ENCODE measurements around the gene NDUFS6. TPM values are rescaled to one million over a fixed set of nuclear protein-coding genes. Genes with fewer than 3 reads are reported as not detected.

Gene NDUFS6
- total RNA-seq, 1 donor from 2014 or later = 37.6 TPM

GRCh38 chr5:1864896-1865440 lies 63.8 kb downstream of the NDUFS6 start:
- H3K4me3 ChIP-seq (ENCODE audit: insufficient read depth, low read depth, low read length) = no peak overlapping the region
- no peaks in the 10 kb centered on the region for H3K79me2 ChIP-seq (ENCODE audit: insufficient read depth, low read length)
- TF ChIP-seq, protein P1, sequence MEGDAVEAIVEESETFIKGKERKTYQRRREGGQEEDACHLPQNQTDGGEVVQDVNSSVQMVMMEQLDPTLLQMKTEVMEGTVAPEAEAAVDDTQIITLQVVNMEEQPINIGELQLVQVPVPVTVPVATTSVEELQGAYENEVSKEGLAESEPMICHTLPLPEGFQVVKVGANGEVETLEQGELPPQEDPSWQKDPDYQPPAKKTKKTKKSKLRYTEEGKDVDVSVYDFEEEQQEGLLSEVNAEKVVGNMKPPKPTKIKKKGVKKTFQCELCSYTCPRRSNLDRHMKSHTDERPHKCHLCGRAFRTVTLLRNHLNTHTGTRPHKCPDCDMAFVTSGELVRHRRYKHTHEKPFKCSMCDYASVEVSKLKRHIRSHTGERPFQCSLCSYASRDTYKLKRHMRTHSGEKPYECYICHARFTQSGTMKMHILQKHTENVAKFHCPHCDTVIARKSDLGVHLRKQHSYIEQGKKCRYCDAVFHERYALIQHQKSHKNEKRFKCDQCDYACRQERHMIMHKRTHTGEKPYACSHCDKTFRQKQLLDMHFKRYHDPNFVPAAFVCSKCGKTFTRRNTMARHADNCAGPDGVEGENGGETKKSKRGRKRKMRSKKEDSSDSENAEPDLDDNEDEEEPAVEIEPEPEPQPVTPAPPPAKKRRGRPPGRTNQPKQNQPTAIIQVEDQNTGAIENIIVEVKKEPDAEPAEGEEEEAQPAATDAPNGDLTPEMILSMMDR (IDR thresholded peaks at IDR 0.05; ENCODE audit: insufficient read depth, low read depth, low read length) = no peak
- no peak for TF ChIP-seq EZH2 (IDR thresholded peaks at IDR 0.05; ENCODE audit: insufficient read depth, low read length)
- Mint-ChIP-seq H3K9me3 (ENCODE audit: unreplicated experiment) (peaks cover 4% of the 10 kb centered on the region), H3K4me3 (ENCODE audit: unreplicated experiment) (no peak overlapping the region), H3K4me1 (ENCODE audit: low read depth, unreplicated experiment) (peaks cover 1% of the 10 kb centered on the region), H3K27me3 (ENCODE audit: low read depth, unreplicated experiment) (peaks cover 77% of the 10 kb centered on the region), H3K27ac (ENCODE audit: unreplicated experiment) (no peak overlapping the region), H3K36me3 (ENCODE audit: low read depth, unreplicated experiment) (no peaks in the 10 kb centered on the region)
- H3K36me3 ChIP-seq (ENCODE audit: insufficient read depth, low read length) = no peaks in the 10 kb centered on the region
- no peak for DNase-seq (ENCODE audit: low read depth)
- H4K20me1 ChIP-seq (ENCODE audit: insufficient read depth, low read length) = no peaks in the 10 kb centered on the region
- no peak overlapping the region for H2AFZ ChIP-seq (ENCODE audit: low read depth, low read length)
- H3K9me3 ChIP-seq (ENCODE audit: insufficient read depth, low read depth, low read length) = no peaks in the 10 kb centered on the region
- H3K4me2 ChIP-seq (ENCODE audit: low read length) = no peak overlapping the region
- peaks cover 5% of the 10 kb centered on the region for H3K27me3 ChIP-seq (ENCODE audit: insufficient read depth, low read length)
- H3K9ac ChIP-seq (ENCODE audit: low read length) = no peak overlapping the region
- H3K27ac ChIP-seq (ENCODE audit: low read depth, low read length) = no peak overlapping the region
- no peak for FAIRE-seq
- no peaks in the 10 kb centered on the region for H3K4me1 ChIP-seq (ENCODE audit: insufficient read depth, low read length)

DNA sequence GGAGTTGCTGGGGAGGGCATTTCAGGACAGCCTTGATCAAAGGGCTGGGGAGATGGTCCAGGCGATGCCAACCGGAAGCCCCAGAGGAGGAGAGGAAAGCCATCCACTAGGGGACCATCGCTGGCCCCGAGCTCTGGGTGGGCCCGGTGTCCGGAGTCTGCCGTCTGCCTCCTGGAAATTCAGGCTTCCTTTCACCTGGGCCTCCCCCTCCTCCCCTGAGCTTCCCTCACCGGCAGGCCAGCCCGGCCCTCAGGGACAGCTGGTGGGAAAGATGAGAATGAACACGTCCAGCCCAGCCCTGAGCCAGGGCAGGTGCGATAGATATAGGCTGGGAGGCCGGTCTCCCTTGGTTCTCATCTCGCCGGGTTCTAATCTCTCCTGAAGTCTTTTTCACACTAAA lies 64.3 kb downstream of the NDUFS6 start:
- H3K4me3 Mint-ChIP-seq (ENCODE audit: unreplicated experiment) = no peak overlapping the region
- no peak overlapping the region for H3K27ac ChIP-seq (ENCODE audit: low read depth, low read length)
- H3K27me3 Mint-ChIP-seq (ENCODE audit: low read depth, unreplicated experiment) = peaks cover 74% of the 10 kb centered on the region
- TF ChIP-seq, protein P1 (IDR thresholded peaks at IDR 0.05; ENCODE audit: insufficient read depth, low read depth, low read length) = no peak
- no peak for TF ChIP-seq EZH2 (IDR thresholded peaks at IDR 0.05; ENCODE audit: insufficient read depth, low read length)
- peaks cover 1% of the 10 kb centered on the region for H3K4me1 Mint-ChIP-seq (ENCODE audit: low read depth, unreplicated experiment)
- no peaks in the 10 kb centered on the region for H3K36me3 ChIP-seq (ENCODE audit: insufficient read depth, low read length)
- FAIRE-seq (no peak), DNase-seq (ENCODE audit: low read depth) (no peak)
- no peaks in the 10 kb centered on the region for H3K36me3 Mint-ChIP-seq (ENCODE audit: low read depth, unreplicated experiment)
- H3K9me3 Mint-ChIP-seq (ENCODE audit: unreplicated experiment) = peaks cover 4% of the 10 kb centered on the region
- H3K27me3 ChIP-seq (ENCODE audit: insufficient read depth, low read length) = peaks cover 5% of the 10 kb centered on the region
- H3K27ac Mint-ChIP-seq (ENCODE audit: unreplicated experiment) = no peak overlapping the region
- H3K9me3 ChIP-seq (ENCODE audit: insufficient read depth, low read depth, low read length) = no peaks in the 10 kb centered on the region
- no peaks in the 10 kb centered on the region for H4K20me1 ChIP-seq (ENCODE audit: insufficient read depth, low read length)
- H3K4me2 ChIP-seq (ENCODE audit: low read length) = no peak overlapping the region
- H3K4me1 ChIP-seq (ENCODE audit: insufficient read depth, low read length) = no peaks in the 10 kb centered on the region
- no peak overlapping the region for H3K9ac ChIP-seq (ENCODE audit: low read length)
- no peak overlapping the region for H3K4me3 ChIP-seq (ENCODE audit: insufficient read depth, low read depth, low read length)
- H2AFZ ChIP-seq (ENCODE audit: low read depth, low read length) = no peak overlapping the region
- no peaks in the 10 kb centered on the region for H3K79me2 ChIP-seq (ENCODE audit: insufficient read depth, low read length)

Other genes starting within 250 kb of the NDUFS6 start
- 69.9 and 72.2 TPM in 2 replicates for gene MRPL36, start 1.6 kb upstream of the NDUFS6 start, total RNA-seq
- gene IRX4, start 81.5 kb downstream of the NDUFS6 start, total RNA-seq = 0.53 and 0.68 TPM in 2 replicates

All from astrocyte (in vitro differentiated cells and primary cell).